GM18505 (cell line): ENCODE results near the gene LEO1.
"Not testable (repeated sequence)": the region's sequence is repeated elsewhere in the genome, so short reads cannot be mapped to it uniquely, and the experiment has no call there.

Experiments
- ATAC-seq: cut with Tn5 transposase; IDR thresholded peaks from one replicate; pipeline ENCODE4 v1.9.1; 2021; ENCODE audit not compliant: unreplicated experiment
- POLR2A ChIP-seq: IDR thresholded peaks from 4 replicates; pipeline ENCODE4 v1.6.1; 2011; ENCODE audit warnings: borderline replicate concordance; ENCODE audit not compliant: insufficient read depth, insufficient read length; ENCODE audit errors: extremely low read depth

Gene LEO1

GRCh38 chr15:52008698-52009434, 37.3 kb upstream of the LEO1 start:
- no peak for TF ChIP-seq POLR2A
- no peak for ATAC-seq

DNA sequence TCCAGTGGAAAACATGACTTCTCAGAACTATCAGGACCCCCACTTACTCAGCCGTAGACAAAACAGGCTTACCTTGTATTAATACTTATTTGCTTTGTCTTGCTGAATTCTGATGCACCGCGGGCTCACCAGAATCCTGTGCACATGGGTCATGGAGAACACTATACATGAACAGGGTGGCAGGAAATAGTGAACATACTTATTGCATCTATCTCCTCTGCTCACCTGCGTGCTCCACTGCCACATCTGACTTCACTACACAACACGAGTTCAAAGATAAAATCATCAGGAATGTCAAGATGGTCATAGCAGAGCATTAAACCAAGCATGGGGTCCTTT, 36.8 kb upstream of the LEO1 start:
- ATAC-seq = no peak

DNA sequence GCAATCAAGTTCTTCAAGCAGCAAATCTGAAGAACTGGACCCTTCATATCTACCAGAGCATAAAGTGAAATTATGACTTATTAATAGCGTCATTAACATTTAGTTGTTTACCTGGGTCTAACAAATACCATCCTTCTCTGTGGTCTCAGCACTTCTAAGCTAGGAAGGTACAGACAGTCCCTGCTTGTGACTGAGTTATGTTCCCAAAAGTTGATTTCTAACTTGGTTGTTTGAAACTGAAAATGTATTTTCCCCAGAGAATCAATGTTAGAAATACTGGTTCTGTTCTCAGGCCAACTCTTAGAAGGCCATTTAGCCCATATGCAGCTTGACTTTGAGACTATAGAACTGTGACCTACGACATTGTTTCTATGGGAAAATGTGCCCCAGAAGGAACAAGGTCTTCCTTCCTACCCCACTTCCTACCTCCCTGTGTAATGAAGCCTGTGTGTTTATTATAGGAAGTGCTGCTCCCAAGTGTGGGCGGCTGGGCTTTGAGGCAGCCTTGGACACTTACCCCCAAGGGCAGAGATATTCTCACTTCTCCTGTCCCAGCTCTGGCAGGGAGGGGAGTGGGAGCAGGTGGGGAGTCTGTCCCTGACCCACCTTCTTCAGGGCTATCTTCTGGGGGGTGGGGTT, 35.2 kb upstream of the LEO1 start:
- peak; percentile 23 for ATAC-seq
- peak; percentile 3 for TF ChIP-seq POLR2A

More for the DNA sequence above, 36.8 kb upstream of the LEO1 start:
- no peak for TF ChIP-seq POLR2A

GRCh38 chr15:52005748-52006701, 34.4 kb upstream of the LEO1 start:
- TF ChIP-seq POLR2A = peak; percentile 30
- ATAC-seq = peak; percentile 70

- ATAC-seq = no peak
- no peak for TF ChIP-seq POLR2A
Observed at GRCh38 chr15:52004806-52005205, 33.2 kb upstream of the LEO1 start.

GRCh38 chr15:52003710-52004109, 32.1 kb upstream of the LEO1 start:
- ATAC-seq = no peak
- TF ChIP-seq POLR2A = no peak

DNA sequence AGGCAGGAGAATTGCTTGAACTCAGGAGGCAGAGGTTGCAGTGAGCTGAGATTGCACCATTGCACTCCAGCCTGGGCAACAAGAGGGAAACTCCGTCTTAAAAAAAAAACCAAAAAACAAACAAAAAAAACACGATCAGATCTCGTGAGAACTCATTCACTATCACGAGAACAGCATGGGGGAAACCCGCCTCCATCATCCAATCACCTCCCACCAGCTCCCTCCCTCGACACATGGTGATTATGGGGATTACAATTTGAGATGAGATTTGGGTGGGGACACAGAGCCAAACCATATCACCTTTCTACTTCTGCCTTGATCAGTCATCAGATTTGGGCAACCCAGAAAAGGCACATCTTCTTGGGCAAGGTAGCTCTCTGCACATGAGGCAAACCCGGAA, 31.5 kb upstream of the LEO1 start:
- not testable (repeated sequence) for ATAC-seq

GRCh38 chr15:52002351-52002750, 30.8 kb upstream of the LEO1 start:
- no peak for TF ChIP-seq POLR2A
- ATAC-seq = no peak

DNA sequence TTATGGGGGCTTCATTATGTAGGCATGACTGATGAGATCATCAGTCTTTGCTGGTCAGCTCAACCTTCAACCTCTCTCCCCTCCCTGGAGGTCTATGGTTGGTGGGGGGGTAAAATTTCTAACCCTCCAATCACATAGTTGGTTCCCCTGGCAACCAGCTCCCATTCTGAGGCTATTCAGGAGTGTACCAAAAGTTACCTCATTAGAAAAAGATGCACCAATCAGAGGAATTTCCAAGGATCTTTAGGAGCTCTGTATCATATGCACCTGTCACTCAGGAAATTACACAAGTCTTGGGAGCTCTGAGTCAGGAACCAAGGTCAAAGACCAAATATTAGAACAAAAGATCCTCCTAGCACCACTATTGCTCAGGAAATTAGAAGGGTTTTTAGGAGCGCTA, 21.4 kb upstream of the LEO1 start:
- no peak for ATAC-seq
- no peak for TF ChIP-seq POLR2A

DNA sequence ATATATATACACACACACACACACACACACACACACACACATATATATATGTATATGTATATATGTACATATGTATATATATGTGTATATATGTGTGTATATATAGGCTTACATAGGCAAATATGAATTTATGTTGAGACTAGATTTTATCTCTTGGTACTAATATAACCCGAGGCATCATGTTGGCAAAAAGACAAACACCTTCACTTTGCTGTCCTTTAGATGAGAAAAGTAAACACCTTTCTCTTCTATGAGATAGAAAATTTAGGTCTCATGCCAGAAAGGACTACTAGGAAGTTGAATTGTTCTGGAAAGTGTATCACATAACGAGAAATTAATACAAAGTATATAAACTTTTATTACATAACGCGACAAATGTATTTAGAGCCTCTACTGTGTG, 19.6 kb upstream of the LEO1 start:
- ATAC-seq = no peak
- no peak for TF ChIP-seq POLR2A

DNA sequence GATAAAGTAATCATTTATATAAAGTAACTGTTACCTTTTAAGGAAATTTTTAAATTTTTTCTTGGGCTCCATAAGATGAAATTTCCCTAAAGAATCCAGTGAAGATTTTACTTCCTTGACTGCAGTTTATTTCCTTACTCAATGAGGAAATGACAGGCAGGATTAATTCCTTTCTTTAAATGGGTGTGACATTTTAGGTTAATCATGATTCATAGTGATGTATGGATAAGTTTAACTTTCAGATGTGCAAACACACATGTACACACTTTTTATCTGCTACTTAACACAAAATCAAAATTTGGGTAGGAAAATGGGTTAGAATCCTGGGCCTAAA, 11.2 kb upstream of the LEO1 start:
- no peak for ATAC-seq
- TF ChIP-seq POLR2A = no peak

GRCh38 chr15:51982013-51982769, 10.6 kb upstream of the LEO1 start:
- peak; percentile 91 for ATAC-seq
- no peak for TF ChIP-seq POLR2A

GRCh38 chr15:51973775-51974174, 2.2 kb upstream of the LEO1 start:
- no peak for TF ChIP-seq POLR2A
- ATAC-seq = no peak

DNA sequence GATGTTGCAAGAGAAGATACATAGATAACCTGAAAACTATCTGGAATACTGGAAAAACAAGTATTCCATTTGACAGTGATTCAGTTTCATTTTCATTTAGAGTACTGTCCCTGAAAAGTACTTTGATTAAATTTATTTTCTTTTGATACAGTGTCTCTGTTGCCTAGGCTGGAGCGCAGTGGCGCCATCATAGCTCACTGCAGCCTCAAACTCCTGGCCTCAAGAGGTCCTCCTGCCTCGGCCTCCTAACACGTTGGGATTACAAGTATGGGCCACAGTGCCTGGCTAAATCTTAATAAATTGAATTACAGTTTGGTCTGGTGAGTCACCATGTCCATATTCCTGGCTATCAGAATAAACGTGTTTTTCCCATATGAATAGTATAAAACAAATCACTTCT, 1.6 kb upstream of the LEO1 start:
- no peak for ATAC-seq
- TF ChIP-seq POLR2A = no peak

DNA sequence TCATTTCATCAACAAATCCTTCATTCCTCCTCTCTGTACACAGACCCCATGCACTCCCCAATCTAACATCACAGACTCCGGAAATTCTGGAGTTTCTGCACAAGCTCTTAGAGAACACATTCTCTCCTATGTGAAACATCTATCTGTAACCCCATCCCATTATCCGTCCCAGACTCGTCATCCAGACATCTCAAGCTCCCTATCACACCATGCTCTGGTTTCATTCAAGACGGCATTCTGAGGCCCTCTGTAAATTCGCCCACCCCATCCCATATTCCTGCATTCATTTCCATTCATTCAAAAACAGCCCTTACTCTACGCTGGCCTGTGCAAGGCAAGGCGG, 575 bp downstream of the LEO1 start:
- ATAC-seq = peak; percentile 6
- no peak for TF ChIP-seq POLR2A
